ENCODE results near the gene IL1RAPL2. TPM values are rescaled to one million over a fixed set of nuclear protein-coding genes. Genes with fewer than 3 reads are reported as not detected.

IL1RAPL2 gene
- polyA plus RNA-seq, 1 of the 3 experiments (the other 2 are of a cell fraction), result 0.13 TPM

- H3K79me2 ChIP-seq (ENCODE audit: insufficient read depth), result no peaks in the 10 kb centered on the region
- POLR2A ChIA-PET, result no interaction called here
- no peaks in the 10 kb centered on the region for H4K20me1 ChIP-seq (ENCODE audit: insufficient read depth)
- H3K9ac ChIP-seq, result no peak overlapping the region
- 9% methylated on average over 1 of the region's 1 CpG for WGBS (ENCODE audit: low lambda C conversion rate)
- no peaks in the 10 kb centered on the region for H3K9me2 ChIP-seq
- no peak for TF ChIP-seq YY1 (IDR thresholded peaks at IDR 0.05; ENCODE audit: low read depth)
- TF ChIP-seq TEAD4 (IDR thresholded peaks at IDR 0.05; ENCODE audit: borderline replicate concordance, insufficient read depth), result no peak
- no peak for TF ChIP-seq USF2 (IDR thresholded peaks at IDR 0.05; ENCODE audit: borderline replicate concordance, low read depth, low read length)
- no peak for TF ChIP-seq NFIC (IDR thresholded peaks at IDR 0.05; ENCODE audit: borderline replicate concordance)
- TF ChIP-seq NRF1 (IDR thresholded peaks at IDR 0.05; ENCODE audit: low read depth, low read length), result no peak
- TF ChIP-seq FOXJ3 (CRISPR knock-in tag; IDR thresholded peaks at IDR 0.05), result no peak
- no peak for TF ChIP-seq JUND (IDR thresholded peaks at IDR 0.05)
- TF ChIP-seq MEF2A (IDR thresholded peaks at IDR 0.05; ENCODE audit: borderline replicate concordance, low read depth), result no peak
- TF ChIP-seq FOSL2 (IDR thresholded peaks at IDR 0.05; ENCODE audit: borderline replicate concordance, low read depth), result no peak
- TF ChIP-seq SMC3 (IDR thresholded peaks at IDR 0.05; ENCODE audit: low read depth, low read length), result no peak
- no peak for TF ChIP-seq USF1 (IDR thresholded peaks at IDR 0.05; ENCODE audit: borderline replicate concordance, low read depth)
- H3K4me3 ChIP-seq (ENCODE audit: low read depth in 2 of 2, low read length in 1 of 2), result no peak overlapping the region
- no peak overlapping the region for H3K4me2 ChIP-seq
- H3K4me1 ChIP-seq (ENCODE audit: control insufficient read depth in 1 of 2, insufficient read depth in 2 of 2, low read depth in 1 of 2, low read length in 1 of 2), result no peaks in the 10 kb centered on the region
- H2AFZ ChIP-seq (ENCODE audit: low read depth), result no peak overlapping the region
- CTCF ChIA-PET, result no interaction called here
- no peaks in the 10 kb centered on the region for H3K36me3 ChIP-seq (replicated peaks in 1 of 2; ENCODE audit: control insufficient read depth in 1 of 2, insufficient read depth in 2 of 2, low read length in 1 of 2)
- no peak for DNase-seq
- no peaks in the 10 kb centered on the region for H3K27me3 ChIP-seq (ENCODE audit: insufficient read depth)
- no peaks in the 10 kb centered on the region for H3K9me3 ChIP-seq
- no peaks in the 10 kb centered on the region for H3F3A ChIP-seq (replicated peaks; ENCODE audit: insufficient read depth)
- no peak overlapping the region for H3K27ac ChIP-seq (ENCODE audit: low read depth in 2 of 2, low read length in 1 of 2)
Observed at GRCh38 chrX:105526431-105526830, 960.4 kb downstream of the IL1RAPL2 start.

DNA sequence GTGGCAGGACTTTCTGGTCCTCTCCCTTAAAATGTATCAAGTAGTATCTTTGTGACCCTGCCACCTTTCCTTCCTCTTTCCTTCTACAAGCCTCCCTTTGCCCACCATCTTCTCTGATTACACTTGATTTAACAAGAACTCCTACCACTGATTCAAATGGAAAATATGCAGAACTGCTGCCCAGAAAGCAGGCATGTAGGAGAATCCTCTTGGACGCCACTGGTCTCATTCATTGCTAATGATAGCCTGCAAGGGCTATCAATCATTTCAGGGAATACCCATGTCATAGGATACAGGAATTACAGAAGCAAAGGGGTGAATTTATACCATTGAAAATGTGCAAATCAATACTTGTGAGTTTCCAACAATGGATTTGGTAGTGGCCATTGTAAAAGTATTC lies 961.8 kb downstream of the IL1RAPL2 start:
- no peaks in the 10 kb centered on the region for H3K27me3 ChIP-seq (ENCODE audit: insufficient read depth)
- H2AFZ ChIP-seq (ENCODE audit: low read depth), result no peak overlapping the region
- no peaks in the 10 kb centered on the region for H3K9me2 ChIP-seq
- no peaks in the 10 kb centered on the region for H3K9me3 ChIP-seq
- H3K4me1 ChIP-seq (ENCODE audit: control insufficient read depth in 1 of 2, insufficient read depth in 2 of 2, low read depth in 1 of 2, low read length in 1 of 2), result no peaks in the 10 kb centered on the region
- no peak overlapping the region for H3K27ac ChIP-seq (ENCODE audit: low read depth in 2 of 2, low read length in 1 of 2)
- H3K36me3 ChIP-seq (replicated peaks in 1 of 2; ENCODE audit: control insufficient read depth in 1 of 2, insufficient read depth in 2 of 2, low read length in 1 of 2), result no peaks in the 10 kb centered on the region
- no peak overlapping the region for H3K4me3 ChIP-seq (ENCODE audit: low read depth in 2 of 2, low read length in 1 of 2)
- no peaks in the 10 kb centered on the region for H3K79me2 ChIP-seq (ENCODE audit: insufficient read depth)
- no peak overlapping the region for H3K9ac ChIP-seq
- WGBS (ENCODE audit: low lambda C conversion rate), result 0% methylated on average over 1 of the region's 1 CpG
- H3K4me2 ChIP-seq, result no peak overlapping the region
- DNase-seq, result no peak
- no peak for TF ChIP-seq RFX5 (IDR thresholded peaks at IDR 0.05; ENCODE audit: low read length)
- TF ChIP-seq GABPA (IDR thresholded peaks at IDR 0.05; ENCODE audit: low read depth), result no peak
- no peak for TF ChIP-seq GATA2 (CRISPR knock-in tag; IDR thresholded peaks at IDR 0.05)
- no peak for TF ChIP-seq EP300 (IDR thresholded peaks at IDR 0.05; ENCODE audit: borderline replicate concordance in 1 of 2, low read depth in 1 of 2, low read length in 1 of 2)
- TF ChIP-seq, protein P1, sequence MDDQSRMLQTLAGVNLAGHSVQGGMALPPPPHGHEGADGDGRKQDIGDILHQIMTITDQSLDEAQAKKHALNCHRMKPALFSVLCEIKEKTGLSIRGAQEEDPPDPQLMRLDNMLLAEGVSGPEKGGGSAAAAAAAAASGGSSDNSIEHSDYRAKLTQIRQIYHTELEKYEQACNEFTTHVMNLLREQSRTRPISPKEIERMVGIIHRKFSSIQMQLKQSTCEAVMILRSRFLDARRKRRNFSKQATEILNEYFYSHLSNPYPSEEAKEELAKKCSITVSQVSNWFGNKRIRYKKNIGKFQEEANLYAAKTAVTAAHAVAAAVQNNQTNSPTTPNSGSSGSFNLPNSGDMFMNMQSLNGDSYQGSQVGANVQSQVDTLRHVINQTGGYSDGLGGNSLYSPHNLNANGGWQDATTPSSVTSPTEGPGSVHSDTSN (IDR thresholded peaks at IDR 0.05), result no peak
- ChIA-PET CTCF (no interaction called here), POLR2A (no interaction called here)
- H4K20me1 ChIP-seq (ENCODE audit: insufficient read depth), result no peaks in the 10 kb centered on the region
- H3F3A ChIP-seq (replicated peaks; ENCODE audit: insufficient read depth), result no peaks in the 10 kb centered on the region

All from SK-N-SH (cell line).